H9 (cell line): ENCODE results near the gene MED27. TPM values are rescaled to one million over a fixed set of nuclear protein-coding genes. Genes with fewer than 3 reads are reported as not detected.

ENCODE experiments used
- DNase-seq: peaks from one replicate; pipeline ENCODE4 v3.0.0-alpha.2; 2017
- H2AFZ ChIP-seq: one replicate; pipeline ENCODE4 v1.6.1; 2013; ENCODE audit warnings: mild to moderate bottlenecking, low read length, control low read depth, moderate library complexity
- H2AK5ac ChIP-seq: 2 replicates; pipeline ENCODE4 v1.6.1; 2013; ENCODE audit warnings: low read length, control low read depth, mixed read lengths; ENCODE audit not compliant: insufficient read length
- H2BK120ac ChIP-seq: one replicate; pipeline ENCODE4 v1.6.1; 2013; ENCODE audit warnings: low read depth, mild to moderate bottlenecking, low read length, control low read depth, inconsistent platforms; ENCODE audit not compliant: poor library complexity, severe bottlenecking
- H2BK12ac ChIP-seq: 2 replicates; pipeline ENCODE4 v1.6.1; 2013; ENCODE audit warnings: low read length, control low read depth, mixed read lengths, low read depth; ENCODE audit not compliant: insufficient read length
- H2BK15ac ChIP-seq: 2 replicates; pipeline ENCODE4 v1.6.1; 2013; ENCODE audit warnings: low read depth, low read length, control low read depth
- H2BK20ac ChIP-seq: one replicate; pipeline ENCODE4 v1.6.1; 2013; ENCODE audit warnings: low read depth, mild to moderate bottlenecking, low read length, control low read depth, inconsistent platforms; ENCODE audit not compliant: poor library complexity, severe bottlenecking
- H2BK5ac ChIP-seq: 2 replicates; pipeline ENCODE4 v1.6.1; 2013; ENCODE audit warnings: low read length, control low read depth, mixed read lengths; ENCODE audit not compliant: insufficient read length
- H3K14ac ChIP-seq: 2 replicates; pipeline ENCODE4 v1.6.1; 2013; ENCODE audit warnings: low read length, control low read depth; ENCODE audit not compliant: insufficient read depth
- H3K18ac ChIP-seq: 2 replicates; pipeline ENCODE4 v1.6.1; 2013; ENCODE audit warnings: low read depth, mild to moderate bottlenecking, mixed read lengths, low read length, control low read depth; ENCODE audit not compliant: insufficient read length
- H3K23ac ChIP-seq: 2 replicates; pipeline ENCODE4 v1.6.1; 2013; ENCODE audit warnings: low read length, control low read depth, mixed read lengths, low read depth; ENCODE audit not compliant: insufficient read length
- H3K23me2 ChIP-seq: 2 replicates; pipeline ENCODE4 v1.6.1; 2013; ENCODE audit warnings: low read depth, mild to moderate bottlenecking, mixed read lengths, low read length, control low read depth; ENCODE audit not compliant: insufficient read length, poor library complexity, severe bottlenecking
- H3K27ac ChIP-seq: 2 replicates; pipeline ENCODE4 v1.5.1; 2013; ENCODE audit warnings: low read length, control low read depth, mixed read lengths, low read depth; ENCODE audit not compliant: insufficient read length
- H3K27me3 ChIP-seq: 2 replicates; pipeline ENCODE4 v1.6.1; 2013; ENCODE audit warnings: low read length, control low read depth, inconsistent platforms; ENCODE audit not compliant: insufficient read depth
- H3K4ac ChIP-seq: 2 replicates; pipeline ENCODE4 v1.6.1; 2013; ENCODE audit warnings: low read depth, mild to moderate bottlenecking, control low read depth, inconsistent platforms, low read length, moderate library complexity
- H3K4me1 ChIP-seq: 2 replicates; pipeline ENCODE4 v1.6.1; 2013; ENCODE audit warnings: low read length, control low read depth, inconsistent platforms; ENCODE audit not compliant: insufficient read depth
- H3K4me2 ChIP-seq: 2 replicates; pipeline ENCODE4 v1.6.1; 2013; ENCODE audit warnings: low read length, control low read depth, mixed read lengths; ENCODE audit not compliant: insufficient read length, insufficient read depth
- H3K56ac ChIP-seq: 2 replicates; pipeline ENCODE4 v1.6.1; 2013; ENCODE audit warnings: low read depth, mild to moderate bottlenecking, mixed read lengths, low read length, control low read depth; ENCODE audit not compliant: insufficient read length
- H3K79me1 ChIP-seq: 2 replicates; pipeline ENCODE4 v1.6.1; 2013; ENCODE audit warnings: low read depth, mild to moderate bottlenecking, moderate library complexity, low read length, control low read depth, inconsistent platforms; ENCODE audit not compliant: insufficient read depth, poor library complexity, severe bottlenecking
- H3K79me2 ChIP-seq: 2 replicates; pipeline ENCODE4 v1.6.1; 2013; ENCODE audit warnings: low read length, control low read depth, inconsistent platforms; ENCODE audit not compliant: insufficient read depth
- H3K9ac ChIP-seq: 2 replicates; pipeline ENCODE4 v1.6.1; 2013; ENCODE audit warnings: low read length, control low read depth, mixed read lengths; ENCODE audit not compliant: insufficient read length; ENCODE audit errors: extremely low read depth
- H3K9me3 ChIP-seq: one replicate; pipeline ENCODE4 v1.6.1; 2013; ENCODE audit warnings: low read depth, low read length, inconsistent platforms; ENCODE audit not compliant: control insufficient read depth
- H3T11ph ChIP-seq: one replicate; pipeline ENCODE4 v1.6.1; 2013; ENCODE audit warnings: mild to moderate bottlenecking, low read length, control low read depth, inconsistent platforms
- H4K20me1 ChIP-seq: one replicate; pipeline ENCODE4 v1.6.1; 2013; ENCODE audit not compliant: control insufficient read depth, insufficient read length, insufficient read depth
- H4K5ac ChIP-seq: 2 replicates; pipeline ENCODE4 v1.6.1; 2013; ENCODE audit warnings: low read depth, mild to moderate bottlenecking, mixed read lengths, low read length, control low read depth; ENCODE audit not compliant: insufficient read length
- H4K8ac ChIP-seq: replicated peaks from 2 replicates; pipeline ENCODE4 v1.6.1; 2013; ENCODE audit warnings: low read length, control low read depth, mixed read lengths, low read depth; ENCODE audit not compliant: insufficient read length
- H4K91ac ChIP-seq: 2 replicates; pipeline ENCODE4 v1.6.1; 2013; ENCODE audit warnings: low read depth, mild to moderate bottlenecking, moderate library complexity, mixed read lengths, low read length, control low read depth; ENCODE audit not compliant: insufficient read length
- H3K27ac Mint-ChIP-seq, 3 experiments: 2 replicates in 2 of 3; 3 replicates in 1 of 3; pipeline ENCODE4 v1.8.0; 2020 to 2021; ENCODE audit warnings: mixed read lengths in 3 of 3, mild to moderate bottlenecking in 1 of 3, moderate library complexity in 1 of 3
- H3K27me3 Mint-ChIP-seq: 2 replicates; pipeline ENCODE4 v1.8.0; 2021; ENCODE audit warnings: low read depth, mild to moderate bottlenecking, moderate library complexity, mixed read lengths
- H3K36me3 Mint-ChIP-seq, 3 experiments: 2 replicates in 2 of 3; 3 replicates in 1 of 3; pipeline ENCODE4 v1.8.0; 2020 to 2021; ENCODE audit warnings: low read depth in 3 of 3, mixed read lengths in 3 of 3; ENCODE audit not compliant: insufficient read depth in 1 of 3
- H3K4me1 Mint-ChIP-seq, 2 experiments: 2 replicates each; pipeline ENCODE4 v1.8.0; 2020; ENCODE audit warnings: mixed read lengths in 2 of 2
- H3K4me3 Mint-ChIP-seq, 2 experiments: 2 replicates in 1 of 2; 3 replicates in 1 of 2; pipeline ENCODE4 v1.8.0; 2020 to 2021; ENCODE audit warnings: mild to moderate bottlenecking in 2 of 2, mixed read lengths in 2 of 2, moderate library complexity in 1 of 2
- H3K9me3 Mint-ChIP-seq, 2 experiments: 2 replicates in 1 of 2; 3 replicates in 1 of 2; pipeline ENCODE4 v1.8.0; 2020; ENCODE audit warnings: mild to moderate bottlenecking in 2 of 2, mixed read lengths in 2 of 2, moderate library complexity in 1 of 2
- WGBS: extraction: QIAGEN DNeasy Blood & Tissue Kit; methylation state at CpG from one replicate; pipeline ENCODE4 v1.1.7; 2013; ENCODE audit warnings: missing lambda C conversion rate, low lambda C conversion rate, mixed read lengths; ENCODE audit not compliant: insufficient read length; ENCODE audit errors: extremely low coverage; 5-methylcytosine and 5-hydroxymethylcytosine counted together
- total RNA-seq: library from RNA; stranded (reverse); gene quantifications from 2 replicates; pipeline ENCODE4 v1.2.1, GENCODE V29; 2021
- TF ChIP-seq, protein P1 (sequence below): fragments of 200-600 bp; sonication (generic); conservative IDR thresholded peaks from 3 replicates; pipeline ENCODE4 v1.8.0; 2021; ENCODE audit warnings: antibody characterized with exemption, mild to moderate bottlenecking

MED27 gene
- total RNA-seq, 1 experiment from 2014 or later: 33.5 TPM

DNA sequence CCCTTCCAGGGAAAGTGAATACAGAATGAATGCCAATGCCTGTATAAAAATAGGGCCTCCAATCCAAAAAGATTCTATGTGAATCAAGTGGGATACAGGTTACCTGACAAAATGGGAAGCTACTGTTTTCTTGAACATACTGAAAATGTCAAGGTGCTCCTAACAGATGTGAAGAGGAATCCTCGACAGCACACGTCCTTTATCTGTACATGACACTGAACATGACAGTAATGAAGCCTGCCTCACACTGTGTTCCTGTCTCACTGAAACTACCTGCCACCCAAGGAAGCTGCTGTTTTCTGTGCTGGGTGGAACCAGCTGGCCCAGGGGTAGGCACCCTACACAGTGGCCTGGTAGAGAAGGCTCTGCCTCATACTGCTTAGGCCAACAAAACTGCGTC is 174.5 kb downstream of the MED27 start:
- peaks cover 3% of the 10 kb centered on the region; the same call in 1 of the 2 replicates for H3K27me3 Mint-ChIP-seq
- Histone ChIP-seq H2BK20ac (no peak overlapping the region), H3K9ac (no peak overlapping the region), H3K4me1 (no peaks in the 10 kb centered on the region; the same call in 1 of the 2 replicates), H2BK15ac (no peak overlapping the region), H3K4ac (no peak overlapping the region), H4K8ac (no peak overlapping the region), H3K23me2 (peaks cover 3% of the 10 kb centered on the region), H2BK120ac (no peak overlapping the region), H3K18ac (no peak overlapping the region), H3K79me2 (no peaks in the 10 kb centered on the region), H3K27ac (no peak overlapping the region), H2BK12ac (no peak overlapping the region), H2AK5ac (no peak overlapping the region), H4K91ac (no peak overlapping the region), H3K79me1 (no peaks in the 10 kb centered on the region), H3K14ac (no peak overlapping the region), H2BK5ac (no peak overlapping the region), H4K20me1 (no peaks in the 10 kb centered on the region), H3T11ph (no peak overlapping the region), H3K23ac (no peak overlapping the region), H3K27me3 (no peaks in the 10 kb centered on the region), H3K56ac (no peak overlapping the region), H3K9me3 (no peaks in the 10 kb centered on the region), H3K4me2 (no peak overlapping the region), H2AFZ (no peak overlapping the region), H4K5ac (no peak overlapping the region)
- H3K27ac Mint-ChIP-seq: no peak overlapping the region
- no CpG with 5 or more reads among the region's 3 CpGs for WGBS
- H3K4me1 Mint-ChIP-seq: peaks cover 26 to 30% of the 10 kb centered on the region in 2 experiments
- TF ChIP-seq, protein P1, sequence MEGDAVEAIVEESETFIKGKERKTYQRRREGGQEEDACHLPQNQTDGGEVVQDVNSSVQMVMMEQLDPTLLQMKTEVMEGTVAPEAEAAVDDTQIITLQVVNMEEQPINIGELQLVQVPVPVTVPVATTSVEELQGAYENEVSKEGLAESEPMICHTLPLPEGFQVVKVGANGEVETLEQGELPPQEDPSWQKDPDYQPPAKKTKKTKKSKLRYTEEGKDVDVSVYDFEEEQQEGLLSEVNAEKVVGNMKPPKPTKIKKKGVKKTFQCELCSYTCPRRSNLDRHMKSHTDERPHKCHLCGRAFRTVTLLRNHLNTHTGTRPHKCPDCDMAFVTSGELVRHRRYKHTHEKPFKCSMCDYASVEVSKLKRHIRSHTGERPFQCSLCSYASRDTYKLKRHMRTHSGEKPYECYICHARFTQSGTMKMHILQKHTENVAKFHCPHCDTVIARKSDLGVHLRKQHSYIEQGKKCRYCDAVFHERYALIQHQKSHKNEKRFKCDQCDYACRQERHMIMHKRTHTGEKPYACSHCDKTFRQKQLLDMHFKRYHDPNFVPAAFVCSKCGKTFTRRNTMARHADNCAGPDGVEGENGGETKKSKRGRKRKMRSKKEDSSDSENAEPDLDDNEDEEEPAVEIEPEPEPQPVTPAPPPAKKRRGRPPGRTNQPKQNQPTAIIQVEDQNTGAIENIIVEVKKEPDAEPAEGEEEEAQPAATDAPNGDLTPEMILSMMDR: no peak
- peaks cover 10 to 14% (median 11%) of the 10 kb centered on the region in 3 experiments for H3K36me3 Mint-ChIP-seq
- no peak overlapping the region for H3K4me3 Mint-ChIP-seq
- DNase-seq: no peak
- peaks cover 8 to 12% of the 10 kb centered on the region in 2 experiments for H3K9me3 Mint-ChIP-seq
